ENCODE measurements around the gene SLC25A2. TPM values are rescaled to one million over a fixed set of nuclear protein-coding genes. Genes with fewer than 3 reads are reported as not detected.

Gene SLC25A2
- total and polyA plus RNA-seq, 2 experiments from 2014 or later: not detected

DNA sequence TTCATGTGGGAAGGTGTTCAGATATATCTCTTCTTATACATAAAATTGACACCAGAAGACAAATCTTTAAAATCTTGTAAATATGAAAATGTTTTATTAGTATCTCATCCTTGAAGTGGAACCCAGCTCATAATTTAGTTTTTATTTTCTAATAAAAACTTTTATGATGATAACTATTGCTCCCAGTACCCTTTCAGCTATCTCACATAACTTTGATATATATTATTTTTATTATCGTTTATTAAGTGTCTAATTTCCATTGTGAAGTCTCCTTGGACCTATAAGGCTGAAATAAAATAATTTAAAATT is 42.7 kb downstream of the SLC25A2 start:
- Mint-ChIP-seq H3K4me1 (no peaks in the 10 kb centered on the region), H3K9me3 (peaks cover 94% of the 10 kb centered on the region), H3K27me3 (ENCODE audit: insufficient read depth, low read depth, poor library complexity) (no peaks in the 10 kb centered on the region), H3K4me3 (no peak overlapping the region), H3K27ac (no peak overlapping the region), H3K36me3 (ENCODE audit: low read depth) (peaks cover 56% of the 10 kb centered on the region)
- Histone ChIP-seq H3K79me2 (replicated peaks; ENCODE audit: insufficient read depth) (no peaks in the 10 kb centered on the region), H3K27ac (ENCODE audit: low read depth) (no peak overlapping the region), H3F3A (replicated peaks; ENCODE audit: low read depth) (no peaks in the 10 kb centered on the region), H2AFZ (no peak overlapping the region), H3K4me1 (ENCODE audit: insufficient read depth) (no peaks in the 10 kb centered on the region), H3K27me3 (ENCODE audit: insufficient read depth) (no peaks in the 10 kb centered on the region), H3K4me3 (no peak overlapping the region), H3K9me2 (ENCODE audit: insufficient read depth) (no peaks in the 10 kb centered on the region), H3K4me2 (no peak overlapping the region), H4K20me1 (replicated peaks; ENCODE audit: insufficient read depth) (no peaks in the 10 kb centered on the region), H3K36me3 (ENCODE audit: insufficient read depth) (peaks cover 39% of the 10 kb centered on the region)
- no peak for ATAC-seq
- no peak for TF ChIP-seq EZH2phosphoT487 (IDR thresholded peaks at IDR 0.05; ENCODE audit: unreplicated experiment)
- no peak for TF ChIP-seq NANOG (IDR thresholded peaks at IDR 0.05; ENCODE audit: borderline replicate concordance)
- TF ChIP-seq, protein P1, sequence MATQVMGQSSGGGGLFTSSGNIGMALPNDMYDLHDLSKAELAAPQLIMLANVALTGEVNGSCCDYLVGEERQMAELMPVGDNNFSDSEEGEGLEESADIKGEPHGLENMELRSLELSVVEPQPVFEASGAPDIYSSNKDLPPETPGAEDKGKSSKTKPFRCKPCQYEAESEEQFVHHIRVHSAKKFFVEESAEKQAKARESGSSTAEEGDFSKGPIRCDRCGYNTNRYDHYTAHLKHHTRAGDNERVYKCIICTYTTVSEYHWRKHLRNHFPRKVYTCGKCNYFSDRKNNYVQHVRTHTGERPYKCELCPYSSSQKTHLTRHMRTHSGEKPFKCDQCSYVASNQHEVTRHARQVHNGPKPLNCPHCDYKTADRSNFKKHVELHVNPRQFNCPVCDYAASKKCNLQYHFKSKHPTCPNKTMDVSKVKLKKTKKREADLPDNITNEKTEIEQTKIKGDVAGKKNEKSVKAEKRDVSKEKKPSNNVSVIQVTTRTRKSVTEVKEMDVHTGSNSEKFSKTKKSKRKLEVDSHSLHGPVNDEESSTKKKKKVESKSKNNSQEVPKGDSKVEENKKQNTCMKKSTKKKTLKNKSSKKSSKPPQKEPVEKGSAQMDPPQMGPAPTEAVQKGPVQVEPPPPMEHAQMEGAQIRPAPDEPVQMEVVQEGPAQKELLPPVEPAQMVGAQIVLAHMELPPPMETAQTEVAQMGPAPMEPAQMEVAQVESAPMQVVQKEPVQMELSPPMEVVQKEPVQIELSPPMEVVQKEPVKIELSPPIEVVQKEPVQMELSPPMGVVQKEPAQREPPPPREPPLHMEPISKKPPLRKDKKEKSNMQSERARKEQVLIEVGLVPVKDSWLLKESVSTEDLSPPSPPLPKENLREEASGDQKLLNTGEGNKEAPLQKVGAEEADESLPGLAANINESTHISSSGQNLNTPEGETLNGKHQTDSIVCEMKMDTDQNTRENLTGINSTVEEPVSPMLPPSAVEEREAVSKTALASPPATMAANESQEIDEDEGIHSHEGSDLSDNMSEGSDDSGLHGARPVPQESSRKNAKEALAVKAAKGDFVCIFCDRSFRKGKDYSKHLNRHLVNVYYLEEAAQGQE (IDR thresholded peaks at IDR 0.05; ENCODE audit: unreplicated experiment): no peak
- TF ChIP-seq, protein P2, sequence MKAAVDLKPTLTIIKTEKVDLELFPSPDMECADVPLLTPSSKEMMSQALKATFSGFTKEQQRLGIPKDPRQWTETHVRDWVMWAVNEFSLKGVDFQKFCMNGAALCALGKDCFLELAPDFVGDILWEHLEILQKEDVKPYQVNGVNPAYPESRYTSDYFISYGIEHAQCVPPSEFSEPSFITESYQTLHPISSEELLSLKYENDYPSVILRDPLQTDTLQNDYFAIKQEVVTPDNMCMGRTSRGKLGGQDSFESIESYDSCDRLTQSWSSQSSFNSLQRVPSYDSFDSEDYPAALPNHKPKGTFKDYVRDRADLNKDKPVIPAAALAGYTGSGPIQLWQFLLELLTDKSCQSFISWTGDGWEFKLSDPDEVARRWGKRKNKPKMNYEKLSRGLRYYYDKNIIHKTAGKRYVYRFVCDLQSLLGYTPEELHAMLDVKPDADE (IDR thresholded peaks at IDR 0.05): no peak
- no peak for TF ChIP-seq JUNB (IDR thresholded peaks at IDR 0.05; ENCODE audit: unreplicated experiment)
- TF ChIP-seq, protein P3, sequence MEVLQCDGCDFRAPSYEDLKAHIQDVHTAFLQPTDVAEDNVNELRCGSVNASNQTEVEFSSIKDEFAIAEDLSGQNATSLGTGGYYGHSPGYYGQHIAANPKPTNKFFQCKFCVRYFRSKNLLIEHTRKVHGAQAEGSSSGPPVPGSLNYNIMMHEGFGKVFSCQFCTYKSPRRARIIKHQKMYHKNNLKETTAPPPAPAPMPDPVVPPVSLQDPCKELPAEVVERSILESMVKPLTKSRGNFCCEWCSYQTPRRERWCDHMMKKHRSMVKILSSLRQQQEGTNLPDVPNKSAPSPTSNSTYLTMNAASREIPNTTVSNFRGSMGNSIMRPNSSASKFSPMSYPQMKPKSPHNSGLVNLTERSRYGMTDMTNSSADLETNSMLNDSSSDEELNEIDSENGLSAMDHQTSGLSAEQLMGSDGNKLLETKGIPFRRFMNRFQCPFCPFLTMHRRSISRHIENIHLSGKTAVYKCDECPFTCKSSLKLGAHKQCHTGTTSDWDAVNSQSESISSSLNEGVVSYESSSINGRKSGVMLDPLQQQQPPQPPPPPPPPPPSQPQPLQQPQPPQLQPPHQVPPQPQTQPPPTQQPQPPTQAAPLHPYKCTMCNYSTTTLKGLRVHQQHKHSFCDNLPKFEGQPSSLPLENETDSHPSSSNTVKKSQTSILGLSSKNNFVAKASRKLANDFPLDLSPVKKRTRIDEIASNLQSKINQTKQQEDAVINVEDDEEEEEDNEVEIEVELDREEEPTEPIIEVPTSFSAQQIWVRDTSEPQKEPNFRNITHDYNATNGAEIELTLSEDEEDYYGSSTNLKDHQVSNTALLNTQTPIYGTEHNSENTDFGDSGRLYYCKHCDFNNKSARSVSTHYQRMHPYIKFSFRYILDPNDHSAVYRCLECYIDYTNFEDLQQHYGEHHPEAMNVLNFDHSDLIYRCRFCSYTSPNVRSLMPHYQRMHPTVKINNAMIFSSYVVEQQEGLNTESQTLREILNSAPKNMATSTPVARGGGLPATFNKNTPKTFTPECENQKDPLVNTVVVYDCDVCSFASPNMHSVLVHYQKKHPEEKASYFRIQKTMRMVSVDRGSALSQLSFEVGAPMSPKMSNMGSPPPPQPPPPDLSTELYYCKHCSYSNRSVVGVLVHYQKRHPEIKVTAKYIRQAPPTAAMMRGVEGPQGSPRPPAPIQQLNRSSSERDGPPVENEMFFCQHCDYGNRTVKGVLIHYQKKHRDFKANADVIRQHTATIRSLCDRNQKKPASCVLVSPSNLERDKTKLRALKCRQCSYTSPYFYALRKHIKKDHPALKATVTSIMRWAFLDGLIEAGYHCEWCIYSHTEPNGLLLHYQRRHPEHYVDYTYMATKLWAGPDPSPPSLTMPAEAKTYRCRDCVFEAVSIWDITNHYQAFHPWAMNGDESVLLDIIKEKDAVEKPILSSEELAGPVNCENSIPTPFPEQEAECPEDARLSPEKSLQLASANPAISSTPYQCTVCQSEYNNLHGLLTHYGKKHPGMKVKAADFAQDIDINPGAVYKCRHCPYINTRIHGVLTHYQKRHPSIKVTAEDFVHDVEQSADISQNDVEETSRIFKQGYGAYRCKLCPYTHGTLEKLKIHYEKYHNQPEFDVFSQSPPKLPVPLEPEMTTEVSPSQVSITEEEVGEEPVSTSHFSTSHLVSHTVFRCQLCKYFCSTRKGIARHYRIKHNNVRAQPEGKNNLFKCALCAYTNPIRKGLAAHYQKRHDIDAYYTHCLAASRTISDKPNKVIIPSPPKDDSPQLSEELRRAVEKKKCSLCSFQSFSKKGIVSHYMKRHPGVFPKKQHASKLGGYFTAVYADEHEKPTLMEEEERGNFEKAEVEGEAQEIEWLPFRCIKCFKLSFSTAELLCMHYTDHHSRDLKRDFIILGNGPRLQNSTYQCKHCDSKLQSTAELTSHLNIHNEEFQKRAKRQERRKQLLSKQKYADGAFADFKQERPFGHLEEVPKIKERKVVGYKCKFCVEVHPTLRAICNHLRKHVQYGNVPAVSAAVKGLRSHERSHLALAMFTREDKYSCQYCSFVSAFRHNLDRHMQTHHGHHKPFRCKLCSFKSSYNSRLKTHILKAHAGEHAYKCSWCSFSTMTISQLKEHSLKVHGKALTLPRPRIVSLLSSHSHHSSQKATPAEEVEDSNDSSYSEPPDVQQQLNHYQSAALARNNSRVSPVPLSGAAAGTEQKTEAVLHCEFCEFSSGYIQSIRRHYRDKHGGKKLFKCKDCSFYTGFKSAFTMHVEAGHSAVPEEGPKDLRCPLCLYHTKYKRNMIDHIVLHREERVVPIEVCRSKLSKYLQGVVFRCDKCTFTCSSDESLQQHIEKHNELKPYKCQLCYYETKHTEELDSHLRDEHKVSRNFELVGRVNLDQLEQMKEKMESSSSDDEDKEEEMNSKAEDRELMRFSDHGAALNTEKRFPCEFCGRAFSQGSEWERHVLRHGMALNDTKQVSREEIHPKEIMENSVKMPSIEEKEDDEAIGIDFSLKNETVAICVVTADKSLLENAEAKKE (CRISPR knock-in tag; IDR thresholded peaks at IDR 0.05): no peak
- no peak for TF ChIP-seq CREB1 (CRISPR knock-in tag; IDR thresholded peaks at IDR 0.05; ENCODE audit: low read depth)
- TF ChIP-seq STAT1 (IDR thresholded peaks at IDR 0.05; ENCODE audit: unreplicated experiment): no peak
- no peak for TF ChIP-seq EZH2 (IDR thresholded peaks at IDR 0.05; ENCODE audit: low read depth, unreplicated experiment)
- TF ChIP-seq POLR2AphosphoS5 (IDR thresholded peaks at IDR 0.05; ENCODE audit: low read depth): no peak
- TF ChIP-seq ZNF331 (CRISPR knock-in tag; IDR thresholded peaks at IDR 0.05; ENCODE audit: low read depth): no peak
- TF ChIP-seq ZNF114 (CRISPR knock-in tag; IDR thresholded peaks at IDR 0.05): no peak
- DNase-seq (ENCODE audit: low spot score): no peak
